Spleen (tissue), 11 donors: Measurements from ENCODE around the gene SDC1. TPM values are rescaled to one million over a fixed set of nuclear protein-coding genes. Genes with fewer than 3 reads are reported as not detected.

Experiments used
- DNase-seq: peaks from one replicate; pipeline ENCODE4 v3.0.0-alpha.2; 2020
- H3K27ac ChIP-seq, 8 donors: fragments of 200-600 bp; sonication (generic) in 7 of 8; 1 replicate in 4 of 8; 2 replicates in 4 of 8; pipeline versions ENCODE4 v1.5.0 to v1.8.0; 2016 to 2021; ENCODE audit warnings: inconsistent platforms in 4 of 8, mild to moderate bottlenecking in 4 of 8, moderate library complexity in 1 of 8
- H3K27me3 ChIP-seq, 7 donors: fragments of 200-600 bp; sonication (generic) in 6 of 7; replicated peaks in 1 of 7; 1 replicate in 4 of 7; 2 replicates in 3 of 7; pipeline versions ENCODE4 v1.5.0 to v1.8.0; 2016 to 2021; ENCODE audit warnings: inconsistent platforms in 3 of 7, mild to moderate bottlenecking in 1 of 7
- H3K36me3 ChIP-seq, 6 donors: fragments of 200-600 bp; sonication (generic) in 5 of 6; 1 replicate in 4 of 6; 2 replicates in 2 of 6; pipeline versions ENCODE4 v1.5.0 to v1.8.0; 2016 to 2021; ENCODE audit warnings: inconsistent platforms in 2 of 6
- H3K4me1 ChIP-seq, 6 donors: fragments of 200-600 bp; sonication (generic) in 5 of 6; 1 replicate in 3 of 6; 2 replicates in 3 of 6; pipeline versions ENCODE4 v1.5.0 to v1.8.0; 2016 to 2021; ENCODE audit warnings: inconsistent platforms in 3 of 6
- H3K4me3 ChIP-seq, 8 donors: fragments of 200-600 bp; sonication (generic) in 7 of 8; 1 replicate in 4 of 8; 2 replicates in 4 of 8; pipeline versions ENCODE4 v1.5.0 to v1.8.0; 2016 to 2021; ENCODE audit warnings: inconsistent platforms in 4 of 8, mild to moderate bottlenecking in 4 of 8, moderate library complexity in 2 of 8
- H3K9me3 ChIP-seq, 8 donors: fragments of 200-600 bp; sonication (generic) in 7 of 8; 1 replicate in 4 of 8; 2 replicates in 4 of 8; pipeline versions ENCODE4 v1.5.0 to v1.8.0; 2016 to 2021; ENCODE audit warnings: inconsistent platforms in 4 of 8
- POLR2A ChIP-seq, 3 donors: fragments of 450-650 bp; IDR thresholded peaks; one replicate each; pipeline ENCODE4 v1.5.1; 2017; ENCODE audit warnings: antibody characterized with exemption in 3 of 3, mild to moderate bottlenecking in 1 of 3
- POLR2AphosphoS5 ChIP-seq, 3 donors: sonication (generic); formaldehyde crosslinking; IDR thresholded peaks; one replicate each; pipeline ENCODE4 v1.5.1; 2017; ENCODE audit warnings: antibody characterized with exemption in 3 of 3
- WGBS, 5 donors: extraction: QIAGEN DNeasy Blood & Tissue Kit in 3 of 5; methylation state at CpG; one replicate each; pipeline versions ENCODE4 v1.1.5 to v1.1.7; 2013 to 2018; 5-methylcytosine and 5-hydroxymethylcytosine counted together
- intact Hi-C: fragments of 100-400 bp; cut with DNase I; formaldehyde crosslinking; loops from one replicate; pipeline ENCODE4 v1.15.0; 2023; ENCODE audit warnings: low total_unique reads
- polyA plus RNA-seq, 3 donors: library from polyadenylated mRNA; stranded (reverse); fragments of 200-250 nt; gene quantifications; one replicate each; pipeline ENCODE4 v1.2.1, GENCODE V29; 2013
- total RNA-seq, 7 donors: library from RNA; depleted of rRNA in 3 of 7; stranded (reverse); fragments of >200 nt in 3 of 7; fragmentation: NEBNext Ultra II Directional in 4 of 7; extraction: Animal tissue kit (Norgen Biotek cat#: 25700) in 4 of 7; gene quantifications; one replicate each; pipeline versions ENCODE4 v1.1.0 to v1.2.1, GENCODE V29; 2016 to 2021
- TF ChIP-seq, protein P1 (sequence below), 11 experiments: fragments of 200-600 bp in 7 of 11; fragments of 450-650 bp in 4 of 11; sonication (generic) in 4 of 11; IDR thresholded peaks in 8 of 11; conservative IDR thresholded peaks in 3 of 11; 1 replicate in 7 of 11; 2 replicates in 4 of 11; pipeline versions ENCODE4 v1.4.0 to v1.8.0; 2016 to 2021; ENCODE audit warnings: antibody characterized with exemption in 11 of 11, inconsistent platforms in 4 of 11, mild to moderate bottlenecking in 1 of 11
- donor health status: healthy with polysubstance abuse.
- donor health status: DM: no; HTN: no; CAD: no; lungs with moderate emphysema.
- donor health status: DM: no; HTN: no; CAD: no.
- donor health status: Bipolar disorder and iron deficiency.
- donor health status: healthy.
- donor health status: DM: no; HTN: no; CAD: no.
- donor health status: DM: yes; HTN: yes; CAD: no.

Gene SDC1
- total and polyA plus RNA-seq, 10 donors = 0.54 to 43.8 (median 15.3) TPM

- no peak overlapping the region for H3K4me3 ChIP-seq
- H3K9me3 ChIP-seq = no peaks in the 10 kb centered on the region
- no peaks in the 10 kb centered on the region for H3K36me3 ChIP-seq
- H3K4me1 ChIP-seq = no peaks in the 10 kb centered on the region
- TF ChIP-seq POLR2A (IDR thresholded peaks at IDR 0.05) = no peak
- no peak for TF ChIP-seq POLR2AphosphoS5 (IDR thresholded peaks at IDR 0.05)
- TF ChIP-seq, protein P1, sequence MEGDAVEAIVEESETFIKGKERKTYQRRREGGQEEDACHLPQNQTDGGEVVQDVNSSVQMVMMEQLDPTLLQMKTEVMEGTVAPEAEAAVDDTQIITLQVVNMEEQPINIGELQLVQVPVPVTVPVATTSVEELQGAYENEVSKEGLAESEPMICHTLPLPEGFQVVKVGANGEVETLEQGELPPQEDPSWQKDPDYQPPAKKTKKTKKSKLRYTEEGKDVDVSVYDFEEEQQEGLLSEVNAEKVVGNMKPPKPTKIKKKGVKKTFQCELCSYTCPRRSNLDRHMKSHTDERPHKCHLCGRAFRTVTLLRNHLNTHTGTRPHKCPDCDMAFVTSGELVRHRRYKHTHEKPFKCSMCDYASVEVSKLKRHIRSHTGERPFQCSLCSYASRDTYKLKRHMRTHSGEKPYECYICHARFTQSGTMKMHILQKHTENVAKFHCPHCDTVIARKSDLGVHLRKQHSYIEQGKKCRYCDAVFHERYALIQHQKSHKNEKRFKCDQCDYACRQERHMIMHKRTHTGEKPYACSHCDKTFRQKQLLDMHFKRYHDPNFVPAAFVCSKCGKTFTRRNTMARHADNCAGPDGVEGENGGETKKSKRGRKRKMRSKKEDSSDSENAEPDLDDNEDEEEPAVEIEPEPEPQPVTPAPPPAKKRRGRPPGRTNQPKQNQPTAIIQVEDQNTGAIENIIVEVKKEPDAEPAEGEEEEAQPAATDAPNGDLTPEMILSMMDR (IDR thresholded peaks at IDR 0.05 in 8 of 11, conservative IDR thresholded peaks at IDR 0.05 in 3 of 11) = no peak
- intact Hi-C loops = no loop called here
- H3K27me3 ChIP-seq = peaks cover 0 to 19% (median 0%) of the 10 kb centered on the region in 7 donors
- DNase-seq = no peak
- H3K27ac ChIP-seq = no peak overlapping the region
- 74 to 91% (median 83%) methylated on average over 16 of the region's 16 CpGs for WGBS, 5 donors
Measured at GRCh38 chr2:20169796-20170703, 54.9 kb downstream of the SDC1 start.

GRCh38 chr2:20168727-20169696 is 55.9 kb downstream of the SDC1 start:
- Histone ChIP-seq H3K36me3 (no peaks in the 10 kb centered on the region), H3K27ac (no peak overlapping the region), H3K27me3 (peaks cover 0 to 19% (median 0%) of the 10 kb centered on the region in 7 donors), H3K4me1 (no peaks in the 10 kb centered on the region), H3K4me3 (no peak overlapping the region), H3K9me3 (no peaks in the 10 kb centered on the region)
- TF ChIP-seq, protein P1 (IDR thresholded peaks at IDR 0.05 in 8 of 11, conservative IDR thresholded peaks at IDR 0.05 in 3 of 11) = no peak
- no peak for TF ChIP-seq POLR2A (IDR thresholded peaks at IDR 0.05)
- TF ChIP-seq POLR2AphosphoS5 (IDR thresholded peaks at IDR 0.05) = no peak
- WGBS, 5 donors = 87 to 94% (median 88%) methylated on average over 16 to 26 of the region's 26 CpGs
- intact Hi-C loops = no loop called here
- no peak for DNase-seq

- DNase-seq = no peak
- intact Hi-C loops = no loop called here
Measured at GRCh38 chr2:20168048-20168726, 56.7 kb downstream of the SDC1 start.

More at GRCh38 chr2:20168048-20168726, 56.7 kb downstream of the SDC1 start:
- H3K36me3 ChIP-seq = no peaks in the 10 kb centered on the region
- no peaks in the 10 kb centered on the region for H3K4me1 ChIP-seq
- no peak for TF ChIP-seq POLR2A (IDR thresholded peaks at IDR 0.05)
- no peak for TF ChIP-seq POLR2AphosphoS5 (IDR thresholded peaks at IDR 0.05)
- TF ChIP-seq, protein P1 (IDR thresholded peaks at IDR 0.05 in 8 of 11, conservative IDR thresholded peaks at IDR 0.05 in 3 of 11) = no peak
- no peaks in the 10 kb centered on the region for H3K9me3 ChIP-seq
- WGBS, 5 donors = 79 to 92% (median 87%) methylated on average over 11 to 17 of the region's 17 CpGs
- H3K27me3 ChIP-seq = peaks cover 0 to 19% (median 0%) of the 10 kb centered on the region in 7 donors
- H3K4me3 ChIP-seq = no peak overlapping the region
- no peak overlapping the region for H3K27ac ChIP-seq
